Brain microvascular endothelial cell (primary cell): Measurements from ENCODE around the gene SHCBP1L.

ENCODE experiments used
- DNase-seq: peaks from one replicate; pipeline ENCODE4 v3.0.0-alpha.2; 2020
- H3K27ac ChIP-seq: fragments of 250-450 bp; sonication (Bioruptor Pico); 2 replicates; pipeline ENCODE4 v1.5.1; 2020; ENCODE audit warnings: mild to moderate bottlenecking, moderate library complexity
- H3K27me3 ChIP-seq: fragments of 250-450 bp; sonication (Bioruptor Pico); replicated peaks from 2 replicates; pipeline ENCODE4 v1.5.1; 2020; ENCODE audit warnings: mild to moderate bottlenecking
- H3K36me3 ChIP-seq: fragments of 250-450 bp; sonication (Bioruptor Pico); replicated peaks from 2 replicates; pipeline ENCODE4 v1.5.1; 2020; ENCODE audit warnings: mild to moderate bottlenecking
- H3K4me3 ChIP-seq: 2 replicates; pipeline ENCODE4 v1.5.1; 2011; ENCODE audit warnings: low read depth, mild to moderate bottlenecking, control low read depth, low read length, moderate library complexity
- CTCF ChIP-seq: IDR thresholded peaks from 2 replicates; pipeline ENCODE4 v1.5.1; 2011; ENCODE audit warnings: low read depth, mild to moderate bottlenecking, moderate library complexity, low read length, control low read depth, inconsistent platforms; ENCODE audit errors: missing control alignments
- in situ Hi-C: cut with HindIII; loops from 2 replicates; pipeline ENCODE4 v1.10.0; 2017; ENCODE audit warnings: low sequenced_read_pairs, low pct_ligation_motif_present

Gene SHCBP1L

DNA sequence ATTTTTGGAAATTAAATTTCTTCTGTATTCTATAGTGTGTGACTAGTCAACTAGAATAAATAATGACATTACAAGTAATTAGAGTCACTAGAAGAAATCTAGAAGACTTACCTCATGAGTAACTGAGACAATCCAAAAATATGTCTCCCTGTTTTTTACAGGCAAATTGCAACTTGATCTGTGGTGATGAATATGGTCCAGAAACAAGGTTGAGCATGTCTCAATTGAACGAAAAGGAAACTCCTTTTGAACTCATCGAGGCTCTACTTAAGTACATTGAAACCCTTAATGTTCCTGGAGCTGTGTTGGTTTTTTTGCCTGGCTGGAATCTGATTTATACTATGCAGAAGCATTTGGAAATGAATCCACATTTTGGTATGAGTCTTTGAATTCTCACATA, 77.1 kb downstream of the SHCBP1L start:
- no peak overlapping the region for H3K4me3 ChIP-seq
- H3K27ac ChIP-seq: no peak overlapping the region
- TF ChIP-seq CTCF: no peak
- in situ Hi-C loops: no loop called here
- H3K36me3 ChIP-seq: peaks cover 90% of the 10 kb centered on the region
- no peaks in the 10 kb centered on the region for H3K27me3 ChIP-seq
- DNase-seq: no peak

DNA sequence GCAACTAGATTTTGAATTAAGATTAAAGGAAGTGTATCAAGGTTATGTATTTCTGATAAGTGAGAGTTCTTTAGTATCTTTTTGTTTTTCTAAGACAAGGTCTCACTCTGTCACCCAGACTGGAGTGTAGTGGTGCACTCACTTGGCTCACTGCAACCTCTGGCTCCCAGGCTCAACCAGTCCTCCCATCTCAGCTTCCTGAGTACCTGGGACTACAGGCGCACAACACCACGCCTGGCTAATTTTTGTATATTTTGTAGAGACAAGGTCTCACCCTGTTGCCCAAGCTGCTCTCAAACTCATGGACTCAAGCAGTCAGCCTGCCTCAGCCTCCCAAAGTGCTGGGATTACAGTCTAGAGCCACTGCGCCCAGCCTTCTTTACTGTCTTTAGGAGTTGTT, 80.1 kb downstream of the SHCBP1L start:
- DNase-seq: no peak
- Histone ChIP-seq H3K27me3 (no peaks in the 10 kb centered on the region), H3K36me3 (peaks cover 80% of the 10 kb centered on the region), H3K4me3 (no peak overlapping the region), H3K27ac (no peak overlapping the region)
- in situ Hi-C loops: no loop called here
- no peak for TF ChIP-seq CTCF

- DNase-seq: no peak
- in situ Hi-C loops: no loop called here
- Histone ChIP-seq H3K27ac (peak overlapping the region; percentile 12), H3K27me3 (no peaks in the 10 kb centered on the region), H3K36me3 (peaks cover 82% of the 10 kb centered on the region), H3K4me3 (no peak overlapping the region)
- no peak for TF ChIP-seq CTCF
Measured at GRCh38 chr1:182869241-182869666, 83.7 kb downstream of the SHCBP1L start.

DNA sequence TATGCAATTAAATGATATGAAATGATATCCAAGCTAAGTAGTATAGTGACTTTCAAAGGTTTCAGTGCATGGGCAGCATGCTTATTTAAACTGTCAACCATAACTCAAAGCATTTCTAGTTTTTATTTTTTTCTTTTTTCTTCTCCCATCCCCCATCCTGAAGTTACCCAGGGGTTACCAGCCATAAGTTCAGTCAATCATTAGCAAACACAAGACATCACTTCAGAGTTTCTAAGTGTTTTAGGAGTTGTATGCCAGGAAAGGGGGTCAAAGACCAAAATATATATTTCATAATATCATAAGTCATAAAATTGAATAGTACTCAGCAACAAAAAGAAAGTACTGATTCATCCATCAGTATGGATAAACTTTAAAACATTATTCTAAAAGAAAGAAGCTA, 85.1 kb downstream of the SHCBP1L start:
- in situ Hi-C loops: no loop called here
- Histone ChIP-seq H3K27me3 (no peaks in the 10 kb centered on the region), H3K4me3 (no peak overlapping the region), H3K27ac (no peak overlapping the region), H3K36me3 (peaks cover 79% of the 10 kb centered on the region)
- no peak for DNase-seq
- TF ChIP-seq CTCF: no peak

DNA sequence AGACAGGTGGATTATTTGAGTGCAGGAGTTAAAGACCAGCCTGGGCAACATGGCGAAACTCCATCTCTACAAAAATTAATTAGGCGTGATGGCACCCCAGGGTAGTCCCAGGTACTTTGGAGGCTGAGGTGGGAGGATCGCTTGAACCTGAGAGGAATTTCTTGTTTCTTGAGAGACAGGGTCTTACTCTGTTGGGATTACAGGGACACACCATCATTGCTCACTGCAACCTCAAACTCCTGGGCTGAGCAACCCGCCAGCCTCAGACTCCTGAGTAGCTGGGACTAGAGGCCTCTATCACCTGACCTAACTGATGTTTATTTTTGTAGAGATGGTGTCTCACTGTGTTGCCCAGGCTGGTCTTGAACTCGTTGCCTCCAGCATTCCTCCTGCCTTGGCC, 89.0 kb downstream of the SHCBP1L start:
- Histone ChIP-seq H3K27me3 (no peaks in the 10 kb centered on the region), H3K4me3 (no peak overlapping the region), H3K36me3 (peaks cover 80% of the 10 kb centered on the region), H3K27ac (no peak overlapping the region)
- no peak for TF ChIP-seq CTCF
- no peak for DNase-seq
- in situ Hi-C loops: no loop called here

- DNase-seq: no peak
- no peak overlapping the region for H3K4me3 ChIP-seq
- H3K27me3 ChIP-seq: no peaks in the 10 kb centered on the region
- in situ Hi-C loops: no loop called here
- peaks cover 82% of the 10 kb centered on the region for H3K36me3 ChIP-seq
- no peak for TF ChIP-seq CTCF
- H3K27ac ChIP-seq: no peak overlapping the region
Measured at GRCh38 chr1:182862827-182863226, 90.1 kb downstream of the SHCBP1L start.
